Neuronal stem cell (in vitro differentiated cells): Measurements from ENCODE around the gene PCSK5.

Experiments used
- DNase-seq: peaks from one replicate; pipeline ENCODE4 v3.0.0-alpha.2; 2013; ENCODE audit warnings: low spot score
- H2AFZ ChIP-seq: one replicate; pipeline ENCODE4 v1.6.1; 2013; ENCODE audit warnings: mild to moderate bottlenecking, low read length, inconsistent platforms
- H2AK5ac ChIP-seq: 2 replicates; pipeline ENCODE4 v1.6.1; 2013; ENCODE audit warnings: low read depth, mild to moderate bottlenecking, inconsistent platforms, low read length, moderate library complexity, mixed read lengths
- H2BK120ac ChIP-seq: 2 replicates; pipeline ENCODE4 v1.6.1; 2013; ENCODE audit warnings: low read depth, mild to moderate bottlenecking, inconsistent platforms, low read length, moderate library complexity, mixed read lengths
- H2BK12ac ChIP-seq: one replicate; pipeline ENCODE4 v1.6.1; 2013; ENCODE audit warnings: low read length, inconsistent platforms
- H2BK15ac ChIP-seq: 2 replicates; pipeline ENCODE4 v1.6.1; 2013; ENCODE audit warnings: mild to moderate bottlenecking, low read length, inconsistent platforms, mixed read lengths
- H2BK5ac ChIP-seq: one replicate; pipeline ENCODE4 v1.6.1; 2013; ENCODE audit warnings: inconsistent platforms, mild to moderate bottlenecking, low read length, moderate library complexity
- H3K14ac ChIP-seq: one replicate; pipeline ENCODE4 v1.6.1; 2013; ENCODE audit warnings: low read length, inconsistent platforms
- H3K18ac ChIP-seq: 2 replicates; pipeline ENCODE4 v1.6.1; 2013; ENCODE audit warnings: low read length, inconsistent platforms
- H3K23ac ChIP-seq: 2 replicates; pipeline ENCODE4 v1.6.1; 2013; ENCODE audit warnings: low read depth, mild to moderate bottlenecking, mixed read lengths, low read length, inconsistent platforms; ENCODE audit not compliant: poor library complexity
- H3K27ac ChIP-seq: replicated peaks from 3 replicates; pipeline ENCODE4 v1.5.1; 2013; ENCODE audit warnings: low read length, inconsistent platforms
- H3K27me3 ChIP-seq, 3 experiments: 2 replicates each; pipeline ENCODE4 v1.6.1; 2013; ENCODE audit warnings: low read length in 3 of 3, mild to moderate bottlenecking in 2 of 3, inconsistent platforms in 1 of 3, low read depth in 1 of 3, mixed read lengths in 1 of 3, moderate library complexity in 1 of 3; ENCODE audit not compliant: control insufficient read depth in 3 of 3, insufficient read depth in 3 of 3
- H3K36me3 ChIP-seq, 2 donors: replicated peaks in 1 of 2; 2 replicates each; pipeline ENCODE4 v1.6.1; 2013; ENCODE audit warnings: low read length in 2 of 2; ENCODE audit not compliant: control insufficient read depth in 2 of 2, insufficient read depth in 2 of 2
- H3K4ac ChIP-seq: 2 replicates; pipeline ENCODE4 v1.6.1; 2013; ENCODE audit warnings: inconsistent platforms, mild to moderate bottlenecking, low read length, moderate library complexity
- H3K4me1 ChIP-seq, 2 donors: 1 replicate in 1 of 2; 2 replicates in 1 of 2; pipeline ENCODE4 v1.6.1; 2013; ENCODE audit warnings: low read length in 2 of 2, low read depth in 1 of 2; ENCODE audit not compliant: control insufficient read depth in 2 of 2, insufficient read depth in 1 of 2
- H3K4me2 ChIP-seq: one replicate; pipeline ENCODE4 v1.6.1; 2013; ENCODE audit warnings: mild to moderate bottlenecking, low read length, inconsistent platforms; ENCODE audit not compliant: insufficient read depth, poor library complexity, severe bottlenecking
- H3K4me3 ChIP-seq, 2 donors: 2 replicates each; pipeline ENCODE4 v1.5.1; 2013; ENCODE audit warnings: low read length in 2 of 2, mild to moderate bottlenecking in 2 of 2, inconsistent platforms in 1 of 2, moderate library complexity in 1 of 2
- H3K79me1 ChIP-seq: one replicate; pipeline ENCODE4 v1.6.1; 2013; ENCODE audit warnings: low read depth, mild to moderate bottlenecking, inconsistent platforms, low read length, moderate library complexity
- H3K9ac ChIP-seq: one replicate; pipeline ENCODE4 v1.6.1; 2013; ENCODE audit warnings: mild to moderate bottlenecking, low read depth, low read length, inconsistent platforms; ENCODE audit not compliant: poor library complexity
- H3K9me3 ChIP-seq, 2 donors: replicated peaks in 1 of 2; 2 replicates each; pipeline versions ENCODE3 to v1.6.1; 2013; ENCODE audit warnings: low read length in 2 of 2, mild to moderate bottlenecking in 2 of 2, inconsistent platforms in 1 of 2, low read depth in 1 of 2, mixed read lengths in 1 of 2, moderate library complexity in 1 of 2; ENCODE audit not compliant: control insufficient read depth in 2 of 2, insufficient read depth in 1 of 2
- H4K8ac ChIP-seq: one replicate; pipeline ENCODE4 v1.6.1; 2013; ENCODE audit warnings: low read depth, mild to moderate bottlenecking, inconsistent platforms, low read length, moderate library complexity
- H4K91ac ChIP-seq: one replicate; pipeline ENCODE4 v1.6.1; 2013; ENCODE audit warnings: low read length, low read depth, mild to moderate bottlenecking, inconsistent platforms; ENCODE audit not compliant: poor library complexity
- WGBS, 2 donors: extraction: QIAGEN DNeasy Blood & Tissue Kit; methylation state at CpG; one replicate each; pipeline ENCODE4 v1.1.7; 2013; ENCODE audit warnings: missing lambda C conversion rate in 2 of 2, mixed read lengths in 1 of 2; ENCODE audit not compliant: insufficient read length in 2 of 2, insufficient replicate concordance in 1 of 2; ENCODE audit errors: extremely low coverage in 2 of 2; 5-methylcytosine and 5-hydroxymethylcytosine counted together

PCSK5 gene

GRCh38 chr9:76166526-76166925, 276.1 kb downstream of the PCSK5 start:
- H2AFZ ChIP-seq = no peak overlapping the region
- no peak overlapping the region for H4K91ac ChIP-seq
- no peak overlapping the region for H3K27ac ChIP-seq
- no peak overlapping the region for H3K23ac ChIP-seq
- no peaks in the 10 kb centered on the region for H3K9me3 ChIP-seq
- no peak overlapping the region for H2BK5ac ChIP-seq
- H2BK12ac ChIP-seq = no peak overlapping the region
- peaks cover under 1 to 9% of the 10 kb centered on the region in 2 donors for H3K4me1 ChIP-seq
- no peak for DNase-seq
- H3K4me3 ChIP-seq = no peak overlapping the region
- no peak overlapping the region for H2AK5ac ChIP-seq
- no CpG with 5 or more reads among the region's 2 CpGs for WGBS, 2 donors
- no peak overlapping the region for H3K18ac ChIP-seq
- no peak overlapping the region for H3K9ac ChIP-seq
- H4K8ac ChIP-seq = no peak overlapping the region
- H3K79me1 ChIP-seq = no peaks in the 10 kb centered on the region
- no peak overlapping the region for H3K4ac ChIP-seq
- no peak overlapping the region for H3K14ac ChIP-seq
- peaks cover 0 to 24% of the 10 kb centered on the region in 2 donors for H3K36me3 ChIP-seq
- no peaks in the 10 kb centered on the region for H3K27me3 ChIP-seq
- H2BK120ac ChIP-seq = no peak overlapping the region
- no peak overlapping the region for H2BK15ac ChIP-seq
- no peak overlapping the region for H3K4me2 ChIP-seq

- Histone ChIP-seq H3K18ac (no peak overlapping the region), H3K79me1 (no peaks in the 10 kb centered on the region), H2BK5ac (no peak overlapping the region), H4K91ac (no peak overlapping the region), H3K4me1 (peaks cover 7 to 9% of the 10 kb centered on the region in 2 donors), H3K9me3 (no peaks in the 10 kb centered on the region), H3K27ac (no peak overlapping the region), H3K14ac (no peak overlapping the region), H2AK5ac (no peak overlapping the region), H2BK12ac (no peak overlapping the region), H3K36me3 (peaks cover 0 to 14% of the 10 kb centered on the region in 2 donors), H3K4me3 (no peak overlapping the region), H3K9ac (no peak overlapping the region), H4K8ac (no peak overlapping the region), H2AFZ (no peak overlapping the region), H2BK15ac (no peak overlapping the region), H2BK120ac (no peak overlapping the region), H3K4ac (no peak overlapping the region), H3K4me2 (no peak overlapping the region), H3K23ac (no peak overlapping the region), H3K27me3 (no peaks in the 10 kb centered on the region)
- no CpG with 5 or more reads among the region's 1 CpG for WGBS, 2 donors
- no peak for DNase-seq
These were observed 285.7 kb downstream of the PCSK5 start for GRCh38 chr9:76176171-76176570.

DNA sequence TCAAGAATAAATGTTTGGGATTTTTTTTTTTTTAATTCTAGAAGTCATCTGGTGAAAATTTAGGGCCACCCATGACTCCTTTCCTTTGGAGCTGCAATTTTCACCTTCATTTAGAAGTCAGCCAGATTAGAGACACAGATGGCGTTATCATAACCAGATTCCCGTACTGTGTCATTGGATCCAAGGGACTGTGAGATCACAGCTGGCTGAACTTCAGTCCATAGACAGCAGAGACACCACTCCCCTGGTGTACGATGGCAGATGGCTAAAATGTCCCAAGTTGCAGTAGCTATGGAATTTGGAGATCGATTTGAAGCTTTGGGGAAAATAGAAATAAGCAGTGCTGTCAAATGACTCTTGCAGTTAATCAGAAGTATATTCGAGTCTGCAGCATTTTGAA, 287.5 kb downstream of the PCSK5 start:
- DNase-seq = no peak
- H3K14ac ChIP-seq = no peak overlapping the region

GRCh38 chr9:76180541-76180940, 290.1 kb downstream of the PCSK5 start:
- Histone ChIP-seq H3K4me2 (no peak overlapping the region), H2AFZ (peak overlapping the region; percentile 62), H3K23ac (no peak overlapping the region), H3K36me3 (peaks cover 0 to 18% of the 10 kb centered on the region in 2 donors), H3K9ac (no peak overlapping the region), H3K4me1 (peaks cover 8 to 16% of the 10 kb centered on the region in 2 donors), H2BK12ac (no peak overlapping the region), H3K9me3 (no peaks in the 10 kb centered on the region), H2BK15ac (no peak overlapping the region), H3K79me1 (no peaks in the 10 kb centered on the region), H4K8ac (no peak overlapping the region), H2AK5ac (no peak overlapping the region), H3K4me3 (peak overlapping the region in 1 of 2 donors; percentile 55), H3K14ac (no peak overlapping the region), H3K4ac (no peak overlapping the region), H3K18ac (no peak overlapping the region), H3K27ac (no peak overlapping the region), H3K27me3 (no peaks in the 10 kb centered on the region), H2BK5ac (no peak overlapping the region), H2BK120ac (no peak overlapping the region), H4K91ac (no peak overlapping the region)
- no CpG with 5 or more reads among the region's 3 CpGs for WGBS, 2 donors
- no peak for DNase-seq

More for the DNA sequence above, 287.5 kb downstream of the PCSK5 start:
- no peak overlapping the region for H3K23ac ChIP-seq
- H2AK5ac ChIP-seq = no peak overlapping the region
- no peak overlapping the region for H2BK120ac ChIP-seq
- no peak overlapping the region for H2AFZ ChIP-seq
- peaks cover 0 to 20% of the 10 kb centered on the region in 2 donors for H3K36me3 ChIP-seq
- H3K4ac ChIP-seq = no peak overlapping the region
- WGBS, 2 donors = no CpG with 5 or more reads among the region's 5 CpGs
- peaks cover 8 to 16% of the 10 kb centered on the region in 2 donors for H3K4me1 ChIP-seq
- no peak overlapping the region for H3K4me3 ChIP-seq
- H3K27ac ChIP-seq = no peak overlapping the region
- no peak overlapping the region for H3K4me2 ChIP-seq
- no peaks in the 10 kb centered on the region for H3K9me3 ChIP-seq
- H3K27me3 ChIP-seq = no peaks in the 10 kb centered on the region
- no peak overlapping the region for H4K8ac ChIP-seq
- H2BK5ac ChIP-seq = no peak overlapping the region
- no peak overlapping the region for H2BK12ac ChIP-seq
- H3K18ac ChIP-seq = no peak overlapping the region
- no peak overlapping the region for H3K9ac ChIP-seq
- no peak overlapping the region for H2BK15ac ChIP-seq
- H4K91ac ChIP-seq = no peak overlapping the region
- no peaks in the 10 kb centered on the region for H3K79me1 ChIP-seq
